ENCODE data around the gene FIGLA.
A peak's percentile ranks its signal among the peaks of the same experiment; 100 is the strongest.
"Not testable (repeated sequence)": the region's sequence is repeated elsewhere in the genome, so short reads cannot be mapped to it uniquely, and the experiment has no call there.

Gene FIGLA

DNA sequence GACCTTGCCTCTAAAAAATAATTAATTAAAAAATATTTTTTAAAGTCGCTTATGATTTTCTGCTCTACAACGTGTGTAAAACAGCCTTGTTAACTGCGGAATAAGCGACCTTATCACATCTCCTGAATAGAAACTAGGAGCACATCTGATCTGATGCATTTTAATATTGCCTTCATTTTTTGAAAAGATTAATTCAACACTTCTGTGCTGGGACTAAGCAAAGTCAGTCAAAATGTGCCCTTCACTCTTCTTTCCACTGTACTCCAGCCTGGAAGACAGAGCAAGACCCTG lies 17.3 kb upstream of the FIGLA start:
- DNase-seq: no peak

DNA sequence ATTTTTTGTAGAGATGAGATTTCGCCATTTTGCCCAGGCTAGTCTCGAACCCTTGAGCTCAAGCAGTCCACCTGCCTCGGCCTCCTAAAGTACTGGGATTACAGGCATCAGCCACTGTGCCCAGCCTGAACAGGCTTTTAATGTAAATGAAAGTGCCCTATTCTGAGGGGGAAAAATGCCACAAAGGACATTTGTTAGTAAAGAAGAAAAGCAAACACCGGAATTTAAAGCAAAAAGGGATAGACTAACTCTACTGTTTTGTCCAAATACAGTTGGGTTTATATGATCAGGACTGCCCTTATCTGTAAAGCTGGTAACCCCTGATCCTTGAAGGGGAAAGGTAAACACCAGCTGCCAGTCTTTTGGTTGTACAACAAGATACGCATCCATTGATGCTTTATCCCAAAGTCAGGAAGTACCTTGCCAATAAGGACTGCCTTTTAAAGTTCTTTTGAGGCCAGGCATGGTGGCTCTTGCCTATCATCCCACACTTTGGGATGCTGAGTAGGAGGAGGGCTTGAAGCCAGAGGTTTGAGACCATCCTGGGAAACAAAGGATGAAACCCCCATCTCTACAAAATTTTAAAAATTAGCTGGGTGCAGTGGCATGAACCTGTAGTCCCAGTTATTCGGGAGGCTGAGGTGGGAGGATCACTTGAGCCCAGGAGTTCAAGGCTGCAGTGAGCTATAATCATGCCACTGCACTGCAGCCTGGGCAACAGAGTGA lies 16.8 kb upstream of the FIGLA start:
- no peak for DNase-seq

DNA sequence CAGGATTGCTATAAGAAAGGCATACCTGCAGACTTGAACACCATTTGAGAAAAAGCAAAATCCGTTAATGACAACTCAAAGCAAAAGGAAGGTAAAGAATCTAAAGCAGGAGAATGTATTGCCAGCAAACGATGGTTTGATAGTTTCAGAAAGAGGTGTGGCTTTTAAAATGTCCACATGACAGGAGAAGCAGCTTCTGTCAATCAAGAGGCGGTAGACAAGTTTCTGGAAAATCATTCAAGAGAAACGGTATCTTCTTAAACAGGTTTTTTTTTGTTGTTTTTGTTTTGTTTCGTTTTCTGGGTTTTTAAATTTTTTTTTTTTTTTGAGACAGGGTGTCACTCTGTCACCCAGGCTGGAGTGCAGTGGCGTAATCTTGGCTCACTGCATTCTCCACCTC lies 16.2 kb upstream of the FIGLA start:
- no peak for DNase-seq

DNA sequence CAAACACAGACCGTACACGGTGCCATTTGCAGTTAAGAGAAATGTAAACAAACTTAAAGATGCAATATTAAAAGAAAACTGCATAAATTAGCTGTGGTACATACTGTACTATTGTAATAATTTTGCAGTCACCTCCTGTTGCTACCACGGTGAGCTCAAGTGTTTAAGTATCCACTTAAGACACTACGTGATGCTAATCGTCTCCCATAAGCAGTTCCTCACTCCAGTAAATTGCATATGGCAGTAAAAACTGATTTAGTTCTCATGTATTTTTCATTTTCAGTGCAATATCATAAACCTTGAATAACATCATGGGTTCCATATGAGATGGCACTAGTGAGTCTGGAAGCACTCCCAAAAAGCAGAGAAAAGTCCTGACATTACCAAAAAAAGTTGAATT lies 15.6 kb upstream of the FIGLA start:
- DNase-seq: no peak

- DNase-seq: no peak
Observed at GRCh38 chr2:70801607-70802263, 11.3 kb upstream of the FIGLA start.

- DNase-seq: no peak
Observed at GRCh38 chr2:70799706-70800105, 9.3 kb upstream of the FIGLA start.

- DNase-seq: not testable (repeated sequence)
Observed at GRCh38 chr2:70797996-70798395, 7.6 kb upstream of the FIGLA start.

DNA sequence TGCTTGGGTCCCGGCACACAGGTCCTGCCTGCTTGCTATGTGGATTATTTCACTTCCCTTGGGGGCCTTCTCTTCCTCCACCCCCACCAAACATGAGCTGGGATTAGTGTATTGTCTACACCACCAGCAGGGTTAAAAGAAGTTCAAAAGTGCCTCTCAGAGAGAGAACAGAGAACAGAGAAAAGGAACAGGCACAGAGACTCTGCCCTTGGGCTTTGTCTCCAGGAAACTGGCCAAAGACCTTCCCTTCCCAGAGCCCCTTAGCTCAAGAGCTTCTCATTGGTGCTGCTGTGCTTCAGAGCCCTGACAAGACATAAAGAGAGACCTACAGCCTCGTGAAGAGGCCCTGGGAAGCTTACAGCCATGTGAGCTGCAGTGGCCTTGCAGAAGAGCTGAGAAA lies 7.1 kb upstream of the FIGLA start:
- no peak for DNase-seq

- DNase-seq: no peak
Observed at GRCh38 chr2:70796262-70796661, 5.8 kb upstream of the FIGLA start.

- DNase-seq: no peak
Observed at GRCh38 chr2:70795164-70795995, 4.9 kb upstream of the FIGLA start.

DNA sequence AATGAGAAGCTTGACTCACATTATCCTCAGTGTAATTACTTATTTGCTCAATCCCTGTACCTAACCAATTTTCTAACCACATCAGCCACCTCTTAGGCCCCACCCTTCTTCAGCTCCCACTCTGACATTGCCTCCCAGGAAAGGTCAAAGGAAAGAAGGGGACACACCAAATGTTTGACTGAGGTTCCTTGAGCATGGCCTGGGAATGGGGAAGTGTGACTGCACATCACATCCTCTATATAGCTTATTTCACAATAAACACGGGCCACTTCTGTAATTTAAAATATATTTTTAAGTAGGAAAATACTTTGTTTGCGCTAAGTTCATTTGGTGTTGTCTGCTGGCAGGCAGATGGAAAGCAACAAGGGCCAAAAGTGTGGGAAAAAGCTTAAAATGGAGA lies 3.0 kb upstream of the FIGLA start:
- DNase-seq: no peak

- DNase-seq: peak in 1 of 2 experiments; percentile 45
Observed at GRCh38 chr2:70789304-70790135, 923 bp downstream of the FIGLA start.

DNA sequence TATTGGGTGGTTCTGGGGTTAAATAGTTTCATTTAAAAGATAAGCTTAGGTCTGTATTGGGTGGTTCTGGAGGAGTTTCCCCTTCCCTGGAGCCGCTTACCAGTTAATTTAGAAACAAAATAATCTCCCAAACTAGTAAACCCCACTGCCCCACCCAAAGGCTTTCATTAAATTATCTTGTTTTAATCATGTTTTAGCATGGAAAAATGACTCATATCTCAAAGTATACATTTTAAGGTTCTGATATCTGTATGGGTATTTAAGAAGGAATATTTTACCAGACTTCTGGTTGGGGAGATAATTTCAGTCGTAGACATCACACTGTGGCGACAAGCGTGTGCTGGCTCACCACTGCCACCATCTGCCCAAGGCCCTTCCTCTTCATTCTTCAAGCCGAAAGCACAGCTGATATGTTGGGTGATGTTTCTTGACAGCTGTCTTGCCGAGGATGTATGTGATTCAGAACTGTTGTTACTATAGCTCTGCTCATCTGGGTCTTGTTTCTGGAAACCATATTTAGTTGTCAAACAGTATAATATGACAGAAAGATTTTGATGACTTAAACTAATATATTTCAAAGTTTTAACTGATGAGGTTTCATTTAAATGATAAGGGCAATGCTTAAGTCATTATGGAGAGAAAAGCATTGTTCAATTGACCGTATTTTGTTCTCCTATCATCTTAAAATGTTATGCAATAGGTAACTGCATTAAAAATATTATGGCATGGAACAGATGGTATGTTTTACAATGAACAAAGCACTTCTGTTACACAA lies 5.1 kb downstream of the FIGLA start:
- DNase-seq: peak in 1 of 2 experiments; percentile 46

DNA sequence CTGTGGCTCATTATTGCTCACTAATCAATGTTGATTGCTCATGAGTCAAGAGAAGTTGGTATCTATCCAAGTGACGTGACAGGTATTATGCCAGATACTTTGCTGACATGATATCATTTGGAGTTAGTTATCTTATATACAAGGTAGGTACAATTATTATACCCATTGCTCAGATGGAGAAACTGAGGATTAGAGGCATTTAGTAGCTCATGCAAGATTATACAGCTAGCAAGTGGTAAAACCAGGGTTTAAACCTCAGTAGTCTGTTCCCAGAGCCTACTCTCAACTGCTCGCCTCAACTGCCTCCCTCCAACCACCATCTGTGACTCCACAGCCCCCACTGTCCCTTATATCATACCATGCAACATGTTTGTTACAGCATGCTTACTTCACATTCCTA lies 6.1 kb downstream of the FIGLA start:
- DNase-seq: no peak

DNA sequence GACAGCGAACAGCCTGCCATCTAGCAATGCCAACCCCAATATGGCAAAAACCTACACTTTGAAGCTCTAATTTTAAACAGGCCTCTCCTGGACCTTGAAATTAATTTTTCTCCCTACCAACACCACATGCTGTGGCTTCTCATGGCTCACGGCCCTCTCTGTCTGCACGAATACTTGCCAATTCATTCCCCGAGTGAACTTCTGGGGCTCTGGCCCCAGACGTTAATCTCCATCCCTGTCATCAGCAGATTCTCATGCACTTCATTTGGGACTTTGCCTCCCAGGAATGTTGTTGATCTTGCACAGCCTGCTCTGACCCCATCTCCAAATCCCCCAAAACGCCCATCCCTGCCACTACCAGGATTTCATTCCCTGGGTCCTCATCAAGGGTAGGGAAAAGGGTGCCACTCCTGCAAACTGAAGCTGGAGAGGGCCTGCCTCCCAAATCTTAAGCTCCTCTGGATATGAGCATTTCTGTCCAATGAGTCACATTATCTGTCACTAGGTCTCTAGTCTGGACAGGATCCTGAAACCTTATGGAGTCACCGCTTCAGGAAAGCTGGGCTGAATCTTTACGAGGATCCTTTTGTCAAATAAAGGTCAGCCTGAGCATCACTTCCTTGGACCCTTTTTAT lies 10.4 kb downstream of the FIGLA start:
- DNase-seq: no peak

DNA sequence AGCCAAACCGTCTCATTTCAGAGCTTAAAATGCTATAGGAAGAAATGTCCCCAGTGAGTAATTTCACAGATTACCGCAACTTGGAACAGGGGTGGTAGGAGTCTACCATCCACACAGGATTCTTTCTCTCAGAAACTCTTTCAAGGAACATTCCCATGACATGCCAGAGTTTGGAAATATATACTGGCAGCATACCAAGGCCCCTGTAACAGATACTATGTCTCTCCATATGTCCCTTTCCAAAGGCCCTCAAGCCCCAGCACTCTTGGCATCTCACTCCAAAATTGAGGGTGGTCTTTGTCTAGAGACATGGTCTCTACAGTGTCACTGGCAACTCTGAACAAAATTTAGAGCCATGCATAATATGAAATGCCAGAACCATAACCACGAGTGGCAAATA lies 11.0 kb downstream of the FIGLA start:
- DNase-seq: no peak

GRCh38 chr2:70778676-70779075 lies 11.8 kb downstream of the FIGLA start:
- DNase-seq: no peak

GRCh38 chr2:70777450-70777849 lies 13.0 kb downstream of the FIGLA start:
- no peak for DNase-seq

DNA sequence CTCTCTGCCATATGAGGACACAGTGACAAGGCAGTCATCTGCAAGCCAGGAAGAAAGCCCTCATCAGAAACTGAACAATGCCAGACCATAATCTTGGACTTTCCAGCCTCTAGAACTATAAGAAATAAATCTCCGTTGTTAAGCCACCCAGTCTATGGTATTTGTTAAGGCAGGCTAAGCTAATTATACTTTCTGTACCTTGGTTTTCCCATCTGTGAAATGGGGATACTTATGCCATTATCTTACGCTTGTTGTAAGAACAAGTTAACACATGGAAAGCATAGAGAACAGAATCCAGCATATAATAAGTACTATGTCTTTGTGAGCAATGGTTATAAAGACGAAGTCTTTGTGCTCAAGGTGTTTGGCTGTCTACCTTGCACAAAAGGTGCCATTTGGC lies 14.2 kb downstream of the FIGLA start:
- no peak for DNase-seq

- no peak for DNase-seq
Observed at GRCh38 chr2:70775141-70775540, 15.3 kb downstream of the FIGLA start.

DNA sequence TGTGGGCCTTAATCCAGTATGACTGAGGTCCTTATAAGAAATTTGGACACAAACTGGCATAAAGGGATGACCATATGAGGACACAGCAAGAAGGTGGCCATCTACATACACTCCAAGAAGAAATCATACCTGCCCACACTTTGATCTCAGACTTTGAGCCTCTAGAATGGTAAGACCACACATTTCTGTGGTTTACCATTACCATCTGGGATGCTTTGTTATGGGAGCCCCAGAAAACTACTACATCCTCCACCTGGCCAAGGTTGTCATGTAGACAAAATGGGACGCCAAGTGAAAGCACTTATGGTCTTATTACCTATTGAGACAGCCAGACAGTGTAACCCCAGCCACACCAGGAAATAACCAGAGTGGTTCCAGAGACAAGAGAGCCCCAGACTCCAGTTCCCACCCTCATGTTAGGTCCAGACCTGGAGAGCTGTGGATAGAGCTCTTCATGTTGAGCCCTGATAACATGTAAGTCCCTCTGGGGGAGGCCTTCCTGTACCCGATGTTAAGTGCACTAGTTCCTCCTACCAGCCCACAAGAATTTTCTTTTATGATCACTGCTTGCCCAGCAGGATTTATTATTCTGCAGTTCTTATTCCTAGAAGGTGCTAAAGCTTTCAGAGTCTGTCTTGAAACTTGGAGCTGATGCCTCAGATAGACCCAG lies 17.8 kb downstream of the FIGLA start:
- DNase-seq: no peak

Measured in NCI-H446 (cell line).